NCI-H2171 (cell line): Measurements from ENCODE around the gene CUL7.

Experiments
- DNase-seq: peaks from one replicate; lab custom pipeline; 2025; lab: John Stamatoyannopoulos, UW

The CUL7 gene

DNA sequence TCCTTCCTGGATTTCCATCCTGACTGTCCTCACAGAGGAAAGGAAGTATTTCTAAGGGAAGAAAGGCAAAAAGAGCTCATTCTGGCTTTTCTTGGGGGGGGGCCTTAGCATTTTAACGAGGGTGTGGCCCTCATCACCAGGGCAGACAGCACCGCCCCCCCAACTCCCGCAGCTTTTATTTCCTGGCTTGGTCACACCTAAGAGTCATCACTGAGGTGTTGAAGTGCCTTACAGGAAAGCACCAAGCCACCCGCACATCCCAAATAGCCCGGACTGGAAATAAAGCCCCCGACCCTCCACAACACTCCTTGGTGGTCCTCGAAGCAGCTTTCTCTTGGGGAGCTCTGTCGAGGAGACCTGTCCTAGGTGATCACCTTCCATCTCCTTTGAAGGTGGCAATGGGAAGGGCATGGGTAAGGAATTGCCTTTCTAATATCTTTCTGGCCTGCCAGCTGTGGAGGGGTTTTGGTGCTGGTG lies 23.7 kb upstream of the CUL7 start:
- DNase-seq: no peak

DNA sequence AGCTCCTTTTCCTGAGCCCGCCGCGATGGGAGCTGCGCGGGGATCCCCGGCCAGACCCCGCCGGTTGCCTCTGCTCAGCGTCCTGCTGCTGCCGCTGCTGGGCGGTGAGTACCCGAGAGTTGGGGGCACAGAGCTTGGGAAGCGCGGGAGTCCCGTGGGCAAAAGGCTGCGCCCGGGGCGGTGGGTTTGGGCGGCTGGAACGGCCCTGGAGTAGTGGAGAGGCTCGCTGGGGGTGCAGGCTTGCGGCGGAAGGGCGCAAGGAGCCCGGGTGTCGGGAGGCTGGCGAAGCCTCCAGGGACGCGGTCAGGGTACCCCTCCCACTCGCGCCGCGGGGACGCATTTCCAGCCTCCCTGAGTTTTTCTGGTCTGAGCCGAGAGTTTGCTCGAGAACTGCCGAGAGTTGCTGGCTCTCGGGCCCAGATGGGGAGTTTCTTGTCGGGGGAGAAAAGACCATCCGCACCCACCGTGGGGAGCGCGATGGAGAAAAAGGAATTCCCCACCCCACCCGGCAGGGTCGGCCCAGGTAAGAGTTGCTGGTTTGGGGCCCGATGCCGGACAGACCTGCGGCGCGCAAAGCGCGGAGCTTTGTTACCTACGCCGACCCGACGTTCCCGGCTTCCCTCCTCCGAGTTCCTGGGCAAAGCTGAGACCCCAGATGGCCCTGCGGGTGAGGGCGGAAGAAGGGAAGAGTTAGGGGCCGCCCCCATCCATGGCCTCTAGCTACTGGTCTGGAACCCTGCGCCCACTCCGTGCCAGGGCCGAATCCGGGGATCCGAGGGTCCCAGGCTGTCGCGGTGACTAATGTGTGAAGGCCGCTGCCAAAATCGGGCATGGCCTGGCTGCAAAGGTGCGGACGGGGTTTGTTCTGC lies 23.0 kb upstream of the CUL7 start:
- peak; percentile 45 for DNase-seq

GRCh38 chr6:43075670-43076463 lies 22.2 kb upstream of the CUL7 start, which contains the start of gene PTK7:
TSS of gene PTK7 (plus strand) at chr6:43076314. CDS start at chr6:43076489, 175 bp downstream.
- peak; percentile 88 for DNase-seq

- DNase-seq: no peak
These were observed 21.4 kb upstream of the CUL7 start for GRCh38 chr6:43074847-43075669.

- no peak for DNase-seq
These were observed 16.5 kb upstream of the CUL7 start for GRCh38 chr6:43070028-43070632.

- no peak for DNase-seq
These were observed 9.2 kb upstream of the CUL7 start for GRCh38 chr6:43062818-43063217.

DNA sequence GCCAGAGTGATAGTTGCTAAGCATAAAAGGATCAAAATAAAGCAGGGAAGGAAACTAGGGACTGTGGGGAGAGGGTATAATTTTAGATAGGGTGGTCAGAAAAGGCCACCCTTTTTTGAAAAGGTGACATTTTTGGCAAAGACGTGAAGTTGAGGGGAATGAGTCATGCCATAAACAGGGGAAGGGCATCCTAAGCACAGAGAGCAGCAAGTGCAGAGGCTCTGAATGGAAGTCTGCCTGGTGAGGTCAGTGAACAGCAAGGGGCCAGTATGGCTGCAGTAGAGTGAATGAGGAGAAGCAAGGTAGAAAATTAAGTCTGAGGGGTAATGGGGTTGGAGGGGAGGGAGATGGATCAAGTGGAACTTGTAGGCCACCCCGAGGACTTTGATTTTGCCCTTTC lies 8.2 kb upstream of the CUL7 start:
- DNase-seq: no peak

- no peak for DNase-seq
These were observed 7.3 kb upstream of the CUL7 start for GRCh38 chr6:43060755-43061633.

GRCh38 chr6:43060034-43060754 lies 6.5 kb upstream of the CUL7 start:
- no peak for DNase-seq

GRCh38 chr6:43059168-43060033 lies 5.8 kb upstream of the CUL7 start, which contains the start of the genes KLC4 and MRPL2:
TSS of gene KLC4 (plus strand) at chr6:43059631. CDS start at chr6:43061336, 1,705 bp downstream.
TSS of gene MRPL2 (minus strand) at chr6:43059434. CDS start at chr6:43059381, 53 bp downstream.
- DNase-seq: peak; percentile 98

- no peak for DNase-seq
These were observed 4.9 kb upstream of the CUL7 start for GRCh38 chr6:43058531-43058930.

DNA sequence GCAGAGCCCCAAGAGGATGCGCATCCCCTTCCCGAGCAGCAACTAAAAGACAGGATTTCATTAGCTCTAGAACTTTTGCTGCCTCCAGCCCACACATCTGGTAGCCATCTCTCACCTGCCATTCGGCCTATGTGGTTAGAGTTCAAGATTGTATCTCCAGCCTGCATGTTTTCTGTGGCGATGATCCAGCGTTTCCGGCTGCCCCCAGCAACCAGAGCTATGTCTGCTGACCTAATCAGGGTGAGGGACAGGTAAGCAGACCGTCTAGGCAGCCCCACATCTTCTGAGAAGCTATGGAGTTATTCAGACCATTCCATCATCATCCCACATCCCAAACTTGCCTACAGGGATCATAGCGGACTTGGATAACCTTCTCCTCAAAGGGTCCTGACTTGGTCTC lies 2.3 kb upstream of the CUL7 start:
- no peak for DNase-seq

- DNase-seq: no peak
These were observed 724 bp upstream of the CUL7 start for GRCh38 chr6:43054206-43054943.

DNA sequence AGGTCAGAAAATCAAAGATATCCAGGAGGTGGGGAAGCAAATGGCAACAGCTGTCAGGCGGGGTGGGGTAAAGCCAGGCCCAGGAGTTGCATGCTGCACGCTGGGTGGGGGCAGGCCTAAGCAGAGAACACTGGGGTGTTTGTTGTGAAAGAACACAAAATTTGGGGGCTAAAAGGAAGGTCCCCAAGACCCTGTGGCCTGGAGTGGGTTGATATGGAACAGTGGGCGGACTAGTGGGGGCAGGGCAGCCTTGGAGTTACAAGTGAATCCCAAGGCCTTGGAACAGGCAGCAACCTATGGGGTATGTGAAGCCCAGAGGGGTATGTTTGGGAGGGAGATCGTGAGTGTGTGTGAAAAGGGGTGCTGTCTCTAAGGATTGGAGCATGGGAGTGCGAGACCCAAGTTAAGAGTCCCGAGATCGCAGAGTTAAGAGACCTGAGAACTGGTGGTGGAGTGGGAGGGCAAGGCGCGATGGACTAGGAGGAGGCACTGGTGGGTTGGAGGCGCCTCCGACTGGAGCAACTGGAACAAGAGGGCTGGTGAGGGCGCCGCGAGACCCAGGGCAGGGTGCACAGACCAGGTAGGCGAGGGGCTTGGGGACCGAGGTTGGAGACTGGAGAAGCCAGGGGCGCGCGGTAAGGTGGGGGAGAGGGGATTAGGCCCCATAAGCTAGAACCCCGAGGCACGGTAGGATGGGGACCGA lies 658 bp downstream of the CUL7 start:
- no peak for DNase-seq

GRCh38 chr6:43052225-43052841 lies 1.3 kb downstream of the CUL7 start:
- no peak for DNase-seq

- DNase-seq: no peak
These were observed 2.7 kb downstream of the CUL7 start for GRCh38 chr6:43050981-43051380.

DNA sequence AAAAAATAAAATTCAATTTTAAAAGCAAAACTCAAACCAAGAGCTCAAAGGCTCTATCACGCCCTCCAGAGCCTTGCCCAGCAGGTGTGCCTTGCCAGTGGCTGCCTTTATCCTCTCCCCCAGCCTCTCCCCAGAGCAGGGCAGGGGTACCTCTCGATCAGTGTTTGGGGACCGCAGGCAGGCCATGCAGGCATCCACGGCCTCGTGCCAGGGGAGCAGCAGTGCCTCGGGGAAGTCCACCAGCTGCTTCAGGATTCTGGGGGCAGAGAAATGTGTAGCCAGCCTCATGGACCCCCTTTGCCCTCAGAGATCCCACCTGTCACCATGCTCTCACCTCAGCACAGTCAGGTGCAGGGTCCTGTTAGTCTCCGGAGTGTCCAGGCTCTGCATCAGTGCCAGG lies 5.7 kb downstream of the CUL7 start:
- no peak for DNase-seq
